Keratinocyte (primary cell): ENCODE results near the gene THRB. TPM values are rescaled to one million over a fixed set of nuclear protein-coding genes. Genes with fewer than 3 reads are reported as not detected.
A peak's percentile ranks its signal among the peaks of the same experiment; 100 is the strongest.

Experiments used
- DNase-seq: peaks from one replicate; pipeline ENCODE4 v3.0.0-alpha.2; 2011; ENCODE audit warnings: low read depth, missing footprints, low spot score
- FAIRE-seq: peaks from 2 replicates; lab custom pipeline; 2011; peaks lifted over from hg19 to GRCh38; lab: Jason Lieb, UNC
- H2AFZ ChIP-seq: 2 replicates; pipeline ENCODE4 v1.6.0; 2012; ENCODE audit warnings: low read length, control low read depth, inconsistent platforms; ENCODE audit not compliant: control insufficient read depth
- H3K27ac ChIP-seq: 2 replicates; pipeline ENCODE4 v1.5.1; 2011; ENCODE audit warnings: low read length; ENCODE audit not compliant: control insufficient read depth, insufficient read depth
- H3K27me3 ChIP-seq: 3 replicates; pipeline ENCODE4 v1.6.0; 2011; ENCODE audit warnings: low read length; ENCODE audit not compliant: control insufficient read depth, insufficient read depth; ENCODE audit errors: extremely low read depth
- H3K36me3 ChIP-seq, 2 experiments: 2 replicates in 1 of 2; 3 replicates in 1 of 2; pipeline ENCODE4 v1.5.1; 2011; ENCODE audit warnings: low read length in 2 of 2, mild to moderate bottlenecking in 1 of 2; ENCODE audit not compliant: control insufficient read depth in 2 of 2, insufficient read depth in 2 of 2; ENCODE audit errors: extremely low read depth in 1 of 2
- H3K4me1 ChIP-seq: 3 replicates; pipeline ENCODE4 v1.5.1; 2011; ENCODE audit warnings: low read length; ENCODE audit not compliant: control insufficient read depth, insufficient read depth; ENCODE audit errors: extremely low read depth
- H3K4me2 ChIP-seq: 3 replicates; pipeline ENCODE4 v1.6.0; 2011; ENCODE audit warnings: low read depth, low read length; ENCODE audit not compliant: control insufficient read depth, insufficient read depth; ENCODE audit errors: extremely low read depth
- H3K4me3 ChIP-seq, 3 experiments: fragments of 200-600 bp in 1 of 3; sonication (generic) in 1 of 3; 2 replicates in 2 of 3; 3 replicates in 1 of 3; pipeline ENCODE4 v1.5.1; 2011 to 2016; ENCODE audit warnings: low read length in 3 of 3, mild to moderate bottlenecking in 3 of 3, control low read depth in 2 of 3, inconsistent platforms in 1 of 3, low read depth in 1 of 3, mixed read lengths in 1 of 3, mixed run types in 1 of 3, moderate library complexity in 1 of 3; ENCODE audit not compliant: control insufficient read depth in 2 of 3, insufficient read depth in 2 of 3; ENCODE audit errors: extremely low read depth in 1 of 3
- H3K79me2 ChIP-seq: 2 replicates; pipeline ENCODE4 v1.6.0; 2012; ENCODE audit warnings: low read length; ENCODE audit not compliant: control insufficient read depth, insufficient read depth
- H3K9ac ChIP-seq: 3 replicates; pipeline ENCODE4 v1.6.0; 2011; ENCODE audit warnings: low read length; ENCODE audit not compliant: control insufficient read depth, insufficient read depth; ENCODE audit errors: extremely low read depth
- H3K9me1 ChIP-seq: 3 replicates; pipeline ENCODE4 v1.6.0; 2011; ENCODE audit warnings: low read length; ENCODE audit not compliant: control insufficient read depth, insufficient read depth; ENCODE audit errors: extremely low read depth
- H3K9me3 ChIP-seq: 2 replicates; pipeline ENCODE4 v1.5.1; 2012; ENCODE audit warnings: low read depth, low read length; ENCODE audit not compliant: control insufficient read depth
- H4K20me1 ChIP-seq: 3 replicates; pipeline ENCODE4 v1.6.0; 2011; ENCODE audit warnings: low read length; ENCODE audit not compliant: control insufficient read depth, insufficient read depth; ENCODE audit errors: extremely low read depth
- EZH2 ChIP-seq: IDR thresholded peaks from one replicate; pipeline ENCODE4 v1.6.1; 2012; ENCODE audit warnings: inconsistent platforms, mild to moderate bottlenecking, low read length, moderate library complexity
- dilution Hi-C: fragments of 300-500 bp; cut with MboI; formaldehyde crosslinking; loops from one replicate; pipeline ENCODE4 v1.7.0; 2020; ENCODE audit warnings: low sequenced_read_pairs; ENCODE audit not compliant: extremely low pct_ligation_motif_present
- polyA plus RNA-seq, 5 experiments: library from polyadenylated mRNA; depleted of rRNA in 3 of 5; stranded (reverse) in 3 of 5; stranded (forward) in 1 of 5; unstranded in 1 of 5; fragments of >200 nt; gene quantifications; 1 replicate in 1 of 5; 2 replicates in 3 of 5; 3 replicates in 1 of 5; pipeline versions ENCODE4 v1.2.1 to v1.2.3, GENCODE V29; 2011 to 2012; ENCODE audit warnings: missing spikeins in 2 of 5, low read depth in 1 of 5, low replicate concordance in 1 of 5
- TF ChIP-seq, protein P1 (sequence below), 3 experiments: IDR thresholded peaks in 1 of 3; conservative IDR thresholded peaks in 1 of 3; optimal IDR thresholded peaks in 1 of 3; 2 replicates in 2 of 3; 3 replicates in 1 of 3; pipeline versions ENCODE3 to v1.5.1; 2011; ENCODE audit warnings: low read length in 3 of 3, mild to moderate bottlenecking in 3 of 3, moderate library complexity in 2 of 3, control low read depth in 1 of 3, inconsistent platforms in 1 of 3; ENCODE audit not compliant: insufficient read depth in 2 of 3; ENCODE audit errors: extremely low read depth in 1 of 3

Gene THRB
- polyA plus RNA-seq, 1 donor (not counting 4 experiments of a cell fraction or from before 2014, with no cell fraction given), result 2.6 TPM

DNA sequence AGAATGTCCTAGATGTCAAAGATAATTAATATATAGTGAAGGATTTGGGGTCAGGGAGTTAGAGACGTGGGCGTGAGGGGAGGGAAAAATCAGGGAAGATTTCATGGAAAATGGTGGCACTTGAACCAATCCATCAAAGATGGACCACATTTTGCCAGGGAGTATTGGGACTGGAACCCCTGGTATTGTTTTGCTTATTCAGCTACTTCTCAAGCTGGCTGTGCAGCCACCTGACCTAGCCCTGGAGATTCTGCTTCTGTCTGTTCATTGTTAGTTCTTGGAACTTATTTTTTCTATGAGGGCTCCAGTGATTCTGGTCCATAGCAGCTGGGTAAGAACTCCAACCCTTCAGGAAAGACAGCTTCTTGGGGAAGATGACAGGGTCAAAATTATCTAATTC lies 3.3 kb upstream of the THRB start:
- no peak for DNase-seq
- no peaks in the 10 kb centered on the region for H3K9me1 ChIP-seq
- H3K4me2 ChIP-seq, result no peak overlapping the region
- H3K79me2 ChIP-seq, result no peaks in the 10 kb centered on the region
- H3K4me3 ChIP-seq, result no peak overlapping the region
- no peaks in the 10 kb centered on the region for H3K9me3 ChIP-seq
- peaks cover 5% of the 10 kb centered on the region for H3K27me3 ChIP-seq
- TF ChIP-seq, protein P1, sequence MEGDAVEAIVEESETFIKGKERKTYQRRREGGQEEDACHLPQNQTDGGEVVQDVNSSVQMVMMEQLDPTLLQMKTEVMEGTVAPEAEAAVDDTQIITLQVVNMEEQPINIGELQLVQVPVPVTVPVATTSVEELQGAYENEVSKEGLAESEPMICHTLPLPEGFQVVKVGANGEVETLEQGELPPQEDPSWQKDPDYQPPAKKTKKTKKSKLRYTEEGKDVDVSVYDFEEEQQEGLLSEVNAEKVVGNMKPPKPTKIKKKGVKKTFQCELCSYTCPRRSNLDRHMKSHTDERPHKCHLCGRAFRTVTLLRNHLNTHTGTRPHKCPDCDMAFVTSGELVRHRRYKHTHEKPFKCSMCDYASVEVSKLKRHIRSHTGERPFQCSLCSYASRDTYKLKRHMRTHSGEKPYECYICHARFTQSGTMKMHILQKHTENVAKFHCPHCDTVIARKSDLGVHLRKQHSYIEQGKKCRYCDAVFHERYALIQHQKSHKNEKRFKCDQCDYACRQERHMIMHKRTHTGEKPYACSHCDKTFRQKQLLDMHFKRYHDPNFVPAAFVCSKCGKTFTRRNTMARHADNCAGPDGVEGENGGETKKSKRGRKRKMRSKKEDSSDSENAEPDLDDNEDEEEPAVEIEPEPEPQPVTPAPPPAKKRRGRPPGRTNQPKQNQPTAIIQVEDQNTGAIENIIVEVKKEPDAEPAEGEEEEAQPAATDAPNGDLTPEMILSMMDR (optimal IDR thresholded peaks at IDR 0.05 in 1 of 3, IDR thresholded peaks at IDR 0.05 in 1 of 3, conservative IDR thresholded peaks at IDR 0.05 in 1 of 3; ENCODE audit: extremely low read depth in 1 of 3, insufficient read depth in 2 of 3, low read length in 3 of 3), result no peak
- no peak for TF ChIP-seq EZH2
- no peaks in the 10 kb centered on the region for H4K20me1 ChIP-seq
- FAIRE-seq, result no peak
- dilution Hi-C loops, result no loop called here
- no peak overlapping the region for H2AFZ ChIP-seq
- no peak overlapping the region for H3K9ac ChIP-seq
- no peaks in the 10 kb centered on the region for H3K36me3 ChIP-seq
- H3K27ac ChIP-seq, result no peak overlapping the region
- peaks cover 3% of the 10 kb centered on the region for H3K4me1 ChIP-seq

DNA sequence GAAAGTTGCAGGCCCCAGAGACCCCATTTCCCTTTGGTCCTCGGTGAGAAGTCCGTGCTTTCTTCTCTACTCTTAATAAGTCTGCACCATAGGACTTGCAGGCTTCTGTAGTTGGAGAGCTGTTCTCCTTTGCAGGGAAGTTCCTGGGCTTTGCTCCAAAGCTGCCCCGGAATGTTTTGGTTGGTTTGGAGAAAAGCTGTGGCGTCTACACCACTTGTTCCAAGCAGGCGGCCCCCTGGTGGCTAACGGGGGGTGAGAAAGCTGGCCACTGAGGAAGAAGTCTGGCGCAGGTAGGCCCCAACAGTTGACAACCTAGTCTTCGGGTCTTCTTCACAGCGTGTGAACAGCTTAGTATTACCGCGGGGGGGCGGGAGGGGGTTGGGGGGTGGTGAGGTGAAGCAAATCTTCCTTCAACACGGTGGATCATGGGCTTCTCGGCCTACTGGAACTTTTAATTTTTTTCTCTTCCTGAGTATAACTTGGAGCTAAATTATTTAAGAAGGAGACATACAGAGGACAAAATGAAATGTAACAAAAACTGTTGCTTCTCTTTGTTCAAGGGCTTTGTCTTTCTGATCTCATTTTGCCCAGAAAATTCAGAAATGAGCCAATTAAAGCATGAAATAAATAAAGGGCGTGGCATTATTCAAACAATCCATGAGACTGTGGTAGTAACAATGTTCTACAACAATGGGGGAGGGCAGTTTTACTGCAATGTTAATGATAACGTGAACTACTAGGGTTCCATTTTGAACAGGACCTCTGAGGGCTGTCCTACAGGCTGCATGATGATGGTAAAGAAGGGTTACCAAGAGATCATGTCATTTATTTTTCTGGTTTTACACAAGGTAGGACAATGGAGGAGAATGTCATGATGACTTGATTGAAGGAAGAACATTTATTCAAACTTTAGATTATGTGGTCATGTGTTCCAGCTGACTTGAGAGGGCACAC lies 2.2 kb upstream of the THRB start:
- Histone ChIP-seq H3K27ac (no peak overlapping the region), H3K4me2 (no peak overlapping the region), H3K36me3 (no peaks in the 10 kb centered on the region), H3K4me1 (peaks cover 3% of the 10 kb centered on the region), H3K9me3 (no peaks in the 10 kb centered on the region), H3K4me3 (no peak overlapping the region), H4K20me1 (no peaks in the 10 kb centered on the region), H2AFZ (no peak overlapping the region), H3K79me2 (no peaks in the 10 kb centered on the region), H3K9me1 (no peaks in the 10 kb centered on the region), H3K9ac (no peak overlapping the region), H3K27me3 (peaks cover 5% of the 10 kb centered on the region)
- dilution Hi-C loops, result no loop called here
- no peak for FAIRE-seq
- DNase-seq, result no peak
- TF ChIP-seq EZH2, result no peak
- TF ChIP-seq, protein P1 (optimal IDR thresholded peaks at IDR 0.05 in 1 of 3, IDR thresholded peaks at IDR 0.05 in 1 of 3, conservative IDR thresholded peaks at IDR 0.05 in 1 of 3; ENCODE audit: extremely low read depth in 1 of 3, insufficient read depth in 2 of 3, low read length in 3 of 3), result peak in 2 of 3 experiments; percentile 18 to 62
